ENCODE data around the gene RPS6KA5. TPM values are rescaled to one million over a fixed set of nuclear protein-coding genes. Genes with fewer than 3 reads are reported as not detected.

RPS6KA5 gene
- total and polyA plus RNA-seq, 9 of the 15 experiments (the other 6 are each of a cell fraction or from before 2014, with no cell fraction given): 0.88 to 7.7 (median 4.7) TPM

- no peaks in the 10 kb centered on the region for H4K20me1 ChIP-seq (replicated peaks; ENCODE audit: control insufficient read depth, insufficient read depth, low read length)
- H3K9me3 ChIP-seq (replicated peaks; ENCODE audit: control insufficient read depth, insufficient read depth, low read depth, low read length): no peaks in the 10 kb centered on the region
- DNase-seq (ENCODE audit: extremely low read depth in 1 of 4, low spot score in 3 of 4): no peak
- FAIRE-seq: no peak
- peak overlapping the region; percentile 84 for H2AFZ ChIP-seq (ENCODE audit: low read depth, low read length)
- no TSS peak for BruUV-seq (replicated peaks)
- H3K9me1 ChIP-seq (ENCODE audit: control insufficient read depth, insufficient read depth, low read length): no peaks in the 10 kb centered on the region
- no peak overlapping the region for H3K27ac ChIP-seq (ENCODE audit: extremely low read depth, low read depth, low read length)
- peak overlapping the region in 1 of 2 experiments; percentile 35; a peak in 1 of 4 replicates for H3K9ac ChIP-seq (ENCODE audit: insufficient read depth in 1 of 2, low read depth in 2 of 2, low read length in 2 of 2)
- in situ Hi-C loops (cut with MboI): no loop called here
- no peaks in the 10 kb centered on the region for H3K36me3 ChIP-seq (ENCODE audit: control insufficient read depth, insufficient read depth, low read length)
- H3K27me3 ChIP-seq (ENCODE audit: control insufficient read depth in 2 of 2, insufficient read depth in 2 of 2, low read length in 2 of 2): no peaks in the 10 kb centered on the region
- POLR2A ChIA-PET: no interaction called here
- H3K79me2 ChIP-seq (ENCODE audit: control insufficient read depth, insufficient read depth, low read length): peaks cover 6% of the 10 kb centered on the region; the same call in 1 of the 3 replicates
- no peak overlapping the region for H3K4me2 ChIP-seq (ENCODE audit: insufficient read depth, low read length)
- ATAC-seq: no peak
- intact Hi-C loops (cut with micrococcal nuclease): no loop called here
- CTCF ChIA-PET (ENCODE audit: low intra/inter-chr PET ratio): no interaction called here
- WGBS (ENCODE audit: insufficient coverage, low coverage, missing lambda C conversion rate): 59% methylated on average over 6 of the region's 7 CpGs
- H3K4me1 ChIP-seq (replicated peaks in 1 of 2; ENCODE audit: control insufficient read depth in 2 of 2, insufficient read depth in 2 of 2, low read length in 2 of 2): peaks cover 8 to 21% of the 10 kb centered on the region in 2 experiments
- H3K4me3 ChIP-seq: no peak overlapping the region
- TF ChIP-seq PKNOX1 (IDR thresholded peaks at IDR 0.05) (peak; percentile 38; the same call in 1 of the 2 replicates), MEIS2 (IDR thresholded peaks at IDR 0.05; ENCODE audit: partially characterized antibody) (peak; percentile 68), HEY1 (CRISPR knock-in tag; IDR thresholded peaks at IDR 0.05; ENCODE audit: borderline replicate concordance) (no peak), PCBP1 (IDR thresholded peaks at IDR 0.05; ENCODE audit: low read depth, low read length, poor library complexity, severe bottlenecking) (no peak), SPI1 (IDR thresholded peaks at IDR 0.05; ENCODE audit: borderline replicate concordance, low read depth, low read length) (peak; percentile 86), NFIC (IDR thresholded peaks at IDR 0.05) (peak; percentile 27; the same call in 1 of the 2 replicates), HCFC1 (IDR thresholded peaks at IDR 0.05; ENCODE audit: low read depth, low read length) (no peak), PBX2 (CRISPR knock-in tag; IDR thresholded peaks at IDR 0.05; ENCODE audit: low read depth) (no peak), PBX2 (tag; conservative IDR thresholded peaks at IDR 0.05; ENCODE audit: low read depth) (peak; percentile 75)
- TF ChIP-seq, protein P1, sequence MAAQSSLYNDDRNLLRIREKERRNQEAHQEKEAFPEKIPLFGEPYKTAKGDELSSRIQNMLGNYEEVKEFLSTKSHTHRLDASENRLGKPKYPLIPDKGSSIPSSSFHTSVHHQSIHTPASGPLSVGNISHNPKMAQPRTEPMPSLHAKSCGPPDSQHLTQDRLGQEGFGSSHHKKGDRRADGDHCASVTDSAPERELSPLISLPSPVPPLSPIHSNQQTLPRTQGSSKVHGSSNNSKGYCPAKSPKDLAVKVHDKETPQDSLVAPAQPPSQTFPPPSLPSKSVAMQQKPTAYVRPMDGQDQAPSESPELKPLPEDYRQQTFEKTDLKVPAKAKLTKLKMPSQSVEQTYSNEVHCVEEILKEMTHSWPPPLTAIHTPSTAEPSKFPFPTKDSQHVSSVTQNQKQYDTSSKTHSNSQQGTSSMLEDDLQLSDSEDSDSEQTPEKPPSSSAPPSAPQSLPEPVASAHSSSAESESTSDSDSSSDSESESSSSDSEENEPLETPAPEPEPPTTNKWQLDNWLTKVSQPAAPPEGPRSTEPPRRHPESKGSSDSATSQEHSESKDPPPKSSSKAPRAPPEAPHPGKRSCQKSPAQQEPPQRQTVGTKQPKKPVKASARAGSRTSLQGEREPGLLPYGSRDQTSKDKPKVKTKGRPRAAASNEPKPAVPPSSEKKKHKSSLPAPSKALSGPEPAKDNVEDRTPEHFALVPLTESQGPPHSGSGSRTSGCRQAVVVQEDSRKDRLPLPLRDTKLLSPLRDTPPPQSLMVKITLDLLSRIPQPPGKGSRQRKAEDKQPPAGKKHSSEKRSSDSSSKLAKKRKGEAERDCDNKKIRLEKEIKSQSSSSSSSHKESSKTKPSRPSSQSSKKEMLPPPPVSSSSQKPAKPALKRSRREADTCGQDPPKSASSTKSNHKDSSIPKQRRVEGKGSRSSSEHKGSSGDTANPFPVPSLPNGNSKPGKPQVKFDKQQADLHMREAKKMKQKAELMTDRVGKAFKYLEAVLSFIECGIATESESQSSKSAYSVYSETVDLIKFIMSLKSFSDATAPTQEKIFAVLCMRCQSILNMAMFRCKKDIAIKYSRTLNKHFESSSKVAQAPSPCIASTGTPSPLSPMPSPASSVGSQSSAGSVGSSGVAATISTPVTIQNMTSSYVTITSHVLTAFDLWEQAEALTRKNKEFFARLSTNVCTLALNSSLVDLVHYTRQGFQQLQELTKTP (IDR thresholded peaks at IDR 0.05; ENCODE audit: low read depth in 1 of 2, partially characterized antibody in 2 of 2): no peak
- TF ChIP-seq, protein P2, sequence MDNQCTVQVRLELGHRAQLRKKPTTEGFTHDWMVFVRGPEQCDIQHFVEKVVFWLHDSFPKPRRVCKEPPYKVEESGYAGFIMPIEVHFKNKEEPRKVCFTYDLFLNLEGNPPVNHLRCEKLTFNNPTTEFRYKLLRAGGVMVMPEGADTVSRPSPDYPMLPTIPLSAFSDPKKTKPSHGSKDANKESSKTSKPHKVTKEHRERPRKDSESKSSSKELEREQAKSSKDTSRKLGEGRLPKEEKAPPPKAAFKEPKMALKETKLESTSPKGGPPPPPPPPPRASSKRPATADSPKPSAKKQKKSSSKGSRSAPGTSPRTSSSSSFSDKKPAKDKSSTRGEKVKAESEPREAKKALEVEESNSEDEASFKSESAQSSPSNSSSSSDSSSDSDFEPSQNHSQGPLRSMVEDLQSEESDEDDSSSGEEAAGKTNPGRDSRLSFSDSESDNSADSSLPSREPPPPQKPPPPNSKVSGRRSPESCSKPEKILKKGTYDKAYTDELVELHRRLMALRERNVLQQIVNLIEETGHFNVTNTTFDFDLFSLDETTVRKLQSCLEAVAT (IDR thresholded peaks at IDR 0.05): no peak
These were observed 48.6 kb upstream of the RPS6KA5 start for GRCh38 chr14:91108941-91109611.
